NOMO-1 (cell line): Measurements from ENCODE around the gene MAP2K3.
"Not testable (repeated sequence)": the region's sequence is repeated elsewhere in the genome, so short reads cannot be mapped to it uniquely, and the experiment has no call there.

Source experiments
- DNase-seq, 2 experiments: peaks; one replicate each; lab custom pipeline; 2025; ENCODE audit not compliant: unreplicated experiment in 2 of 2; lab: John Stamatoyannopoulos, UW

MAP2K3 gene

DNA sequence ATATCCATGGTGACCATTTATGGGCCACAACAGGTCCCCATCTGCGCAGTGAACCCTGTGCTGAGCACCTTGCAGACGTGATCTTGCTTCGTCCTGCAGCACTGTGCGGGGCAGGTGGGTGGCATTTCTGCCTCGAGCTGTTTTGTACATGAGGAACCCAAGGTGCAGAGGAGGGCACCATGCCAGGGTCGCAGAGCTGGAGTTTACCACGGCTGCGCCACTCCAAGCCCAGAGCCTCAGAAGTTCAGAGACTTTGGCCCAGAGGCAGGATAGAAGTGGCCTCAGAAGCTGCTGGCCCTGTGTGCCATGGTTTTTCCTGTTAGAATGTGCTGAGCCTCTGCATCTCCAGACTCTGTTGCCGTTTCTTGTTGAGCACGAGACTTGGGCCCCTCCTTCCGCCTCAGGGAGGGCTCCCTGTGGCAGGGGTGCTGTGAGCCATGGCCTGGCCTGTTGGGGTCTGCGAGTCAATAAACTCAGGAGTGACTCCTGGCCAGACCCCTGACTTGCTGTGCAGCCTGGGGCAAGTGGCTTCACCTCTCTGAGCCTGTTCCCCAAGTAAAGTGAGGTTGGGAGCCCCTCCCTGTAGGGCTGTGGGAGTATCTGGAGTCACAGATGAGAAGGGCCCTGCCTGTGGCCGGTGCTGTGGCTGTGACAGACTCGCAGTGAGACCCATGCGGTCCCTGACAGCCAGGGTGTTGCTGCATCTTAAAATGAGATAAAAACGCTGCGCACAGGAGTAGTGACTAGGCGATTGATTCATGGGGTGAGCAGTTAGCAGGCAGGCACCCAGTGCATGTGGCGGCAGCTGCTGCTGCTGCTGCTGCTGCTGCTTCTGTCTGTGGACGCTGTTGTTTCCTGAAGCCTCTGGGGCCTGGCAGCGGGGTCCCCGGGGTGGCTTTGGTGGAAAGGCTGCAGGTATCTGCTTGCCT is 11.8 kb downstream of the MAP2K3 start:
- DNase-seq = no peak

DNA sequence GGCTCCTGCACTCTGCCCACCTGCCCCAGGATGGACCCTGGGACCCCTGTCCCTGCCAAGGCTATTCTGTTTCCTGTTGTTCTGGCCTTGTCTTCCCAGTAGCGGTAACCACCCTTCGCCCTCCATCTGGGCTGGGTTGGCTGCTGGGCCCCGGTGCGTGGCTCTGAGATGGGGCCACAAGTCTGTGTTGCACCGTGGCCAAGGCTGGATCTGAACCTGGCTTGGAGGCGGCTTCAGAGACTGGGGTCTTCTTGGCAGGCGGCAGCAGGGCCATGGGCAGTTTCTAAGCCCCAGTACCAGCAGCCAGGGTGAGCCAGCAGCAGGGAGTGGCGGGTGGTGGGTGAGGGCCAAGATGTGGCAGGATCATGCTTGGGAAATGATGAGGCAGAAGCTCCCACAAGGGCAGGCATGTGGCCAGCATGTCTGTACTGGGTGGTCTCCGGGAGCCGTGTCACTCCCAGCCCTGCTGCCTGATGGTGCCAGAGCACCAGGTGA is 12.6 kb downstream of the MAP2K3 start:
- DNase-seq = no peak

DNA sequence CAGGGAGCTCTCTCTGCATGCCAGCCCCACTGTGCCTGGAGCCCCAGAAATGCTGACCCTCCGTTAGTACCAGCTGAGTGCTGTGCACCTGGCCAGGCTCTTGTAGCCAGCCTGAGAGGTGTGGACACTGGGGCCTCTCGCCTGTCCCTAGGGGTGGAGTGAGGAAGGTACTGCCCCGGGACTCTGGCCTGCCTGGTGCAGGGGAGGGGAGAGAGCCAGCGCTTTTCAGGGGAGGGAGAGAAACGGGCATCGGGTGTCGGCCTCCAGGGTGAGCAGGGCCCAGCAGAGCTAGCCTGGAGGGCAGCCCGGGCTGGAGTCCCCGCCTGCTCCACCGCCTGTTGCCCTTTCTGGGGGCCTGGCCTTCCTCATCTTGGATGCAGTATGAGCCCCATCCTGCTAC is 13.1 kb downstream of the MAP2K3 start:
- no peak for DNase-seq

DNA sequence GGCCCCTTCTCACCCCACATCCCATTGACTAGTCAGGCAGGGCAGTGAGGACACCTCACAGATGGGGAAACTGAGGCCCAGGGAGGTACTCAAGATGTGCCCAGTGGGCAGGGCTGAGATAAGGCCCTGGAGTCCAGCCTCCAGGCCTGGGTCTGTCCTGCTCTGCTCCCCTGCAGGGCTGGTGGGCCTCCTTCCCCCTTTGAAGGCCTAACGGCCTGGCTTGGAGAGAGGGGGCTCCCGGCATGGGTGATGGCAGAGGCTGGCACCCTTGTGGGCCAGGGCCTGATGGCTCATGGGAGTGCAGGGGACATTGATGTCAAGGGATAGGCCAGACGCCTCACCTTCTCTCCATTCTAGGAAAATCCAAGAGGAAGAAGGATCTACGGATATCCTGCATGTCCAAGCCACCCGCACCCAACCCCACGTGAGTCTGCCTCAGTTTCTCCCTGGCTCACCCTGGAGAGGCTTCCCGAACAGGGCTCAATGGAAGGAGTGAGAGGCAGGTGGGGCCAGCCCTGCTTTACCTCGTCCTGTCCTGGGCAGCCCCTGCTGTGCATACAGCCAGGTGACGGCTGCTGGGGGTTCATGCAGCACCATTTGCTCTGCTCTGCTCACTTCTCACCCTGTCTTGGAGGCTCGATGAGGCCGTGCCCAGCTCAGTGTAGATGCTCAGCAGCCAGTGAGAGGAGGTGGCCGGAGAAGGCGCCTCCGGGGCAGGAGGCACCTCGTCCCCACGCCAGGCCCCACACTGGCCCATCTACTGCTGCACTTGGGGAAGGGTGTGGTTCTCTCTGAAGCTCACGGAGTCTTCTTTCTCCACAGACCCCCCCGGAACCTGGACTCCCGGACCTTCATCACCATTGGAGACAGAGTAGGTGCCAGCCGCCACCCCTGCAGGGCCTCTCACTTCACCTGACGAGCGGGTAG is 13.8 kb downstream of the MAP2K3 start:
- DNase-seq = no peak

DNA sequence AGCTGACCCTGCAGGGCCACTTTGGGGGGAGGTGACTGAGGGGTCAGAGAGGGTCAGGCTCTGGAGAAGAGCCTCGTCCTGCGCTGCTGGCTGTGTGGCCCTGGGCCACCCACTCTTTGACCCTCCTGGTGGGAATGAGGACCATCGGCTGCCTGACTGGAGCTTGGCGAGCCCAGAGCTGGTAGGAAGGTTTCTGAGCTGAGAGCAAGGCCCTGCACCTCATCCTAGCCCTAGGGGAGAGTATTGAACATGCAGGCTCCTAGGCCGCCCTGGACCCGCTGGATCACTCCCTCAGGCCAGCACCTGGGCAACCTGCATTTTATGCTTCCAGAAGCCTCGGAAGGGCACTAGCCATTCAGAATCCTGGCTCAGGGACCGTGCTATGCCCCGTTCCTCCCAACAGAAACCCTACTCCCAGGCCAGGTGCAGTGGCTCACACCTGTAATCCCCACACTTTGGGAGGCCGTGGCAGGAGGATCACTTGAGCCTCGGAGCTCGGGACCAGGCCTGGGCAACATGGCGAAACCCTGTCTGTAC is 14.5 kb downstream of the MAP2K3 start:
- DNase-seq = no peak

DNA sequence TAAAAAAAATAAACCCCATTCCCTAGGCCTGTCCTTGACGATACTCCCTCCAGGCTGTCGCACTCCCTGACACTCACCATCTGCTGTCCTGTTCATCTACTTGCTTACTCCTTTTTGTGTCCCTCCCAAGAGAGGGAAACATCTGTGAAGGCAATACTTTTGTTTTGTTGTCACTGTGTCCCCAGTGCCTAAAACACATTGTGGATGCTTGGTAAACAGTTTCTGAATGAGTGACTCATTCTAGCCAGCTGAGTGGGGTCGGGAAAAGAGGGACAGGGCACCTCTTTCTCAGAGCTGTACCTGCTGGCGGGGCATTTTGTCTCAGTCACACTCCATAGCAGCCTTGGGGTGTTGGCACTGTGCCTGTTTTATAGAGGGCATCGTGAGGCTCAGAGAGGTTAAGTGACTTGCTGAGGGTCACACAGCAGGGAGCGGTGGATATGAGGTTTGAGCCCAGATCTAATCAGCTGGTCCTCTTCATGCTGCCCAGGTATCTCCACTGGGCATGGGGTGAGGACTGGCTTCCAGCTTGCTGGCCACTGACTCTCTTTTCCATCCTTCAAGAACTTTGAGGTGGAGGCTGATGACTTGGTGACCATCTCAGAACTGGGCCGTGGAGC is 15.6 kb downstream of the MAP2K3 start:
- DNase-seq = no peak

DNA sequence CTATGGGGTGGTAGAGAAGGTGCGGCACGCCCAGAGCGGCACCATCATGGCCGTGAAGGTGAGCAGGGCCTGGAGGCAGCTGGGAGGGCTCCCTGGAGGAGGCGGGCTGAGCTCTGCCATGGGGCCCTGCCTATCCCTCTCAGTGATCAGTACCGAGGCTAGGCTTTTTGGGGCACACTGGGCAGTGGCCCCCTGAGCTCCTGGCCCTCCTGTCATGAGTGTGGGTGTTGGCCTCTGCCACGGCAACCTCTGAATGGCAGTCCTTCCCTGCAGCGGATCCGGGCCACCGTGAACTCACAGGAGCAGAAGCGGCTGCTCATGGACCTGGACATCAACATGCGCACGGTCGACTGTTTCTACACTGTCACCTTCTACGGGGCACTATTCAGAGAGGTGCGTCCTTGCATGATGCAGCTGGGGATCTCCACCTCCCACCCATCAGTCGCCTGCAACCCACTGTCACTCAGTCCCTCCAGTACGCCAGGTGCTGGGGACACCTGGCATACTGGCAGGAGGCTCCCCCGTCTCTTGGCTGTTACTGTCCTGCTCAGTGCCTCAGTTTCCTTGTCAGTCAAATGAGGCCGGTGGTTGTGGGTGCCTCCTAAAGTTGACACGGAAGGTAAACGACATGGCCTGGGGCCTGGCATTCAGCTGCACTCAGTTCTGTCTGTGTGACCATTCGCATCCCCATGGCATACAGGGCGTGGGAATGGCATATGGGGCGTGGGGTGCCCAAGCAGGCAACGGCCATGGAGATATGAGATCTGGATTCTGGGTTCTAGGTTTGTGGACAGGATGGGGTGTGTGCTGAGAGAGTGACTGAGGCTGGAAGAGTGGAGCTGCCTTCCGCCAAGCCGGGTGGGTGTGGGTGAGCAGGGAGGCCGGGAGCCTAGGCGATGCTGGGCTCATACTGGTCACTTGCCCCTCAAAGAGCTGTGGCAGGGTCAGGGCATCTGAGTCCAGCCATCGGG is 16.4 kb downstream of the MAP2K3 start:
- DNase-seq = no peak

DNA sequence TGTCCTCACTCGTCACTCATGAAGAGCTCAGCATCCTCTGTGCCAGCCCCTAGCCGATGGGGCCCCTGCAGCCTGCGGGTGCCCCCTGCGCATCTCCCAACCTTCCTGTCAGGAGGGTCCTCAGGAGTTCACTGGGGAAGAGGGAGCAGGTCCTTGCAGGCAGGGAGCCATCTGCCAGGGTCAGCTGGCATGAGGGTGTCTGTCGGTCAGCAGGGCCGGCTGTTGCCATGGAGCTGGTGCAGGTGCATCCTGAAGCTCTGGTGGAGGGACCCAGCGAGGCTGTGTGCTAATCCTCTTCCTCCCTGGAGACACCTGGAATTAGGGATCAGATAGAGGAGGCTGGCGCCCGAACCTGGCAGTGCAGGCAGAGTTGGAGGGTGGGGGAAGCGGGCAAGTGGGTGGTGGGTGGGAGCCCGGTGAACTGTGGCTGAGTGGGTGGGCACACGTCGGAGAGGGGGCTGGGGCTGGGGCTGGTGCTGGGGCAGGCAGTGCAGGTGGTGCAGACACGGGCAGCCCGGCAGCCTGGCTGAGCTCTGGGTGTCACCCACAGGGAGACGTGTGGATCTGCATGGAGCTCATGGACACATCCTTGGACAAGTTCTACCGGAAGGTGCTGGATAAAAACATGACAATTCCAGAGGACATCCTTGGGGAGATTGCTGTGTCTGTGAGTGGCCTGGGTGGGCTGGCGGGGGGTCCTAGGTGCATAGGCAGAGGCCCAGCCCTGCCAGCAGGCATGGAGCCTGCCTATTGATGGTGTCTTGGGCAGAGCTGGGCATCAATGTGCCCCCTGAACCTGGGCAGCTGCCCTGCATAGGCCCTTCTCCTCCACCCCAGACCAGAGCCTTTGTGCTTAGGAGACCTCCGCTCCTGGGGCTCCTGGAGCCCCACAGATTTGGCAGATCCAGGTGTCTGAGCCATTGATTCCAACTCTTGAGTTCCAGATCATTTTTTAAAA is 17.4 kb downstream of the MAP2K3 start:
- DNase-seq = no peak

DNA sequence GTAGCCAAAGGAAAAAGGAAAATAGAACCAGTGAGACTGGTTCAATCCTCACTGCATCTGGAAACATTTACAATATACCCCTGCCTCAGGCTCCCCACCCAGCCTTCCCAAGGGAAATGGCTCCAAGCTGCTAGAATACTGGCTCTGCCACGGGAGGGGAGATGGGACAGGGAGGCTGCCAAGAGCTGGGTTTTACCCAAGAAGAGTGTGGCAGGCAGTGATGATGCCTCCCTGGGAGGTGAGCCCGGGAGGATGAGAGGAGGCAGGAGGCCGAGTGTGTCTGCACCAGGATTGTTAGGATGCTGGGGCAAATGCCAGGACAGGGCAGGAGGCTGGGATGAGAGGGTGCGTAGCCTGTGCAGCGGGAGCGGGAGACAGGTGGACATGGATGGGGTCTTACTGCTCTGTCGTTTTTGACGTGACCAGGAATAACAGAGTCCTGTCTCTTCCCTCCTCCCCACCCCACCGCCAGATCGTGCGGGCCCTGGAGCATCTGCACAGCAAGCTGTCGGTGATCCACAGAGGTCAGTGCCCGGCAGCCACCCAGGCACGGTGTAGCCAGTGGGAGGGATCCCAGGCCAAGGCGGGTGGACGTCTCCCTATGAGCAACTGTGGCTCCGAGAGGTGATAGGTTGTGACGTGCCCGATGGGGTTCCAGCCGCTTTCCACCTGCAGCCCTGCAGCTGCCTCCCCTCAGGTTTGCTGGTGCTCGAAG is 18.4 kb downstream of the MAP2K3 start:
- no peak for DNase-seq

DNA sequence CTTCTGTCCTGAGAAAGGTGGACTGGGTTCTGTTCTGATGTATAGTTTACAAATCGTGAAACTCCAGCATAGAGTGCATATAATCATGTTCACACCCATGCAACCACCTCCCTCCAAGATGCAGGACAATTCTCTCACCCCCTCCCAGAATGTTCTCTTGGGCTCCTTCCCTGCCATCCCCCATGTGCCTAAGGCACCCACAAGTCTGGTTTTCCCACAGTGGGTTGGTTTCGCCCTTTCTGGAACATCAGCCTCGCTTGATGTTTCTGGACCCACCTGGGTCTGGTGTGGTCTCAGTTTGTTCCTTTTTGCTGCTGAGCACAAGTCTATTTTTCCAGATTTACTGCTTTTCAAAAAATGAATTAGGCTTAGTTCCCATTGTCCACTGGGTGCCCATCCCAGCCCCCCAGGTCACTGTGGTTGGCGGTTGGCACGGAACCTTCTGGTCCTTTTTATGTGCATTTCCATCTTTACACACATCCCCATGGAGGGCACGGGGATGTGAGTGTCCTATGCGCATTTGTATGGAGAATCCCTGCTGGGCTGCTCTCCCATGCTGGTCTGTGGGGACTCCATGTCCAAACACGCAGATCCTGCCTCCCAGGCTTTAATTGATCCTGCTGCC is 19.0 kb downstream of the MAP2K3 start:
- DNase-seq = no peak

DNA sequence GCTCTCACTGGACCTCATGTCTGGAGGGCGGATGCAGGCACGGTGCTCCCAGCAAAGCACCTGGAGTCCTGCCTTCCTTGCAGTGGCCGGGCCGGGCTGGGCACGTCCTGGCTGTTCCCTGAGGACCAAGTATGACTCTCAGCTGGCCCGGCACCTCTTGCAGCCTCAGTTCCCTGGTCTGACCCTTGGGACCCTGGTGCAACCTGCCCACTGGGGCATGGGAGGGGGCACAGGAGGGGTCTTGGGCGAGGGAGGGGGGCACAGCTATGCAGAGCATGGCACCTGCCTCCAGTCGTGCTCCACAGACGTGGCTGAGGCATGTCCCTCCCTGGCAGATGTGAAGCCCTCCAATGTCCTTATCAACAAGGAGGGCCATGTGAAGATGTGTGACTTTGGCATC is 19.6 kb downstream of the MAP2K3 start:
- no peak for DNase-seq

DNA sequence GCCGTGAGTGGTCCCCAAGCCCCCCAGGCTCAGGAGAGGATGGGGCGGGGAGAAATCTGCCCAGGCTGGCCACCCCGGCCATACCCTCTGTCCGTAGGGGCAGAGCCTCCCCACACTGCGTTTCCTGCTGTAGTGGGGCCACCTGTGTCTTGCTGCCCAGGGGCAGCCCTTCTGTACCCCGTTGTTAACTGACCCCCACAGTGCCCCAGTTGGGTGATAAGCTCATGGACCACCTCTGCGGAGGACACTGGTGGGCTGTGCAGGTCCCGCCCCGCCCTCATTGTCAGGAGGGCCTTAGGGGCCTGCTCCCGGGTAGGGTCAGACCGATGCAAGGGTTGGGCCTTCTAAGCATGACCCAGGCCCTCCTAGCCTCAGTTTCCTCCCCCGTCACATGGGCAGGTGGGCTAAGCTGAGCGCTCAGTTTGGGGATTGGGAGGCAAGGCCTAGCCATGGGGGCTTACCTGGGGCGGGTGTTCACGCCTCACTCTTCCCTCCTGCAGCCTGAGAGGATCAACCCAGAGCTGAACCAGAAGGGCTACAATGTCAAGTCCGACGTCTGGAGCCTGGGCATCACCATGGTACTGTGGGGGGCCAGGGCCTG is 20.1 kb downstream of the MAP2K3 start:
- not testable (repeated sequence) for DNase-seq

DNA sequence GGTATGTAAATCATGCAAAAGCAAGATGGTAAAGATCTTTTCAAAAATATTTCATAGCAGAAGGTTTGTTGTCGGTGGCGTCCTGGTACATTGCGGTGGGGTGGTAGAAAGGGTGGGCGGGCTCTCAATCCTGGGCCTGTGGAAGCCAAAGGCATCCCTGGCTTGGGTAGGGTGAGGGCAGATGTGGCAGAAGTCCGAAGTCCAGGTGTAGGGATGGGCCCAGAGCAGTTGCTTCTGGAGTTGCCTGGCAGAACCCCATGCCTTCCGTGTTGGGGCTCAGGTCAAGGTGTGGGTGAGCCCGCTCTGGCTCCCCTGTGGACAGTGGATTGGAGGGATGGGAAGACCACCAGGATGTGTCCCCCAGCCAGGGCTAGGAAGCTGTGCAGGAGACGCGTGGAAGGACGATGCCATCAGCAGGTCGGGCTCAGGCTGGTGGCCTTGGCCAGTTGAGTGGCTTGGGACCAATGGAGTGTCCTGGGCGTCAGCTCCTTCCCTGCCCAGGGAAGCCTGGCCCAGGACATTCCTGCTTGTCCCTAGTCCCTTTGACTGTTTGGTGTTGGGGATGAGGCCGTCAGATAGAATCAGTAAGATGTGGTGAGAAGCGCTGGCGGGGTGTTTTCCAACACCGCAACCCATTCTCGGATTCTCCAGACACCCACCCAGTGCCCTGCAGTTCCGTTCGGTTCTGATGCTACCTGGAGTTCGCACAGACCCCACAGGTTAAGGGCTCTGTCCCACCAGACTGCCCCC is 21.1 kb downstream of the MAP2K3 start:
- not testable (repeated sequence) for DNase-seq

DNA sequence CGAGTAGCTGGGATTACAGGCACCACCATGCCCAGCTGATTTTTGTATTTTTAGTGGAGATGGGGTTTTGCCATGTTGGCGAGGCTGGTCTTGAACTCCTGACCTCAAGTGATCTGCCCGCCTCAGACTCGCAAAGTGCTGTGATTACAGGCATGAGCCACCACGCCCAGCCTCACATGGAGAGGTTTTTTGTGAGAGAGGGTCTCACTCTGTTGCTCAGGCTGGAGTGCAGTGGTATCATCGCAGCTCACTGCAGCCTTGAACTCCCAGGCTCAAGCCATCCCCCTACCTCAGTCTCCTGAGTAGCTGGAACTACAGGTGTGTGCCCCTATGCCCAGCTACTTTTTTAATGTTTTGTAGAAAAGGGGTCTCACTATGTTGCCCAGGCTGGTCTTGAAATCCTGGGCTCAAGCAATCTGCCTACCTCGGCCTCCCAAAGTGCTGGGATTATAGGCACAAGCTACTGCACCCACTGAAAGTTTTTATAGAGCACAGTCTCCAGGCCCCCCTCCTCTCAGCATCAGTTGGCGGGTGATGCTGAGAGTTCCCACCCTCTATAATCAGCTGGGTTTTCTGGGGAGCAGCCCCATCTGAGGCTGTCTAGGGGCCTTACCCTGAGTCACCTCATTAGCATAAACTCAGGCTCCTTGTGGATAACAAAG is 22.2 kb downstream of the MAP2K3 start:
- not testable (repeated sequence) for DNase-seq

DNA sequence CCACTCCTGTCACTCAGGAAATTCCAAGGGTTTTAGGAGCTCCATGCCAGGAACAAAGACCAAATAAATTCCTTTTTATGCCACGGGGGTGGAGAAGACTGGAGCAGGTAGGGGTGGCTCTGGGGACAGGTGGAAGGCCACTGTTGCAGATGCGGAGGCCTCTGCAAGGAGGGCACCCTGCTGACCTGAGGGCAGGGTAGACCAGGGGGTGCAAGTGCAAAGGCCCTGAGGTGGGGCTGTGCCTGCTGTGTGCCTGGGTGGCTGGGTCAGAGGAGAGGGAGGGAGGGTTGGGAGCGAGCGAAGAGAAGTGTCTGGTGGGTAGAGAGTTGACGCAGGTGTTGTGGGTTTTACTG is 22.7 kb downstream of the MAP2K3 start:
- not testable (repeated sequence) for DNase-seq

DNA sequence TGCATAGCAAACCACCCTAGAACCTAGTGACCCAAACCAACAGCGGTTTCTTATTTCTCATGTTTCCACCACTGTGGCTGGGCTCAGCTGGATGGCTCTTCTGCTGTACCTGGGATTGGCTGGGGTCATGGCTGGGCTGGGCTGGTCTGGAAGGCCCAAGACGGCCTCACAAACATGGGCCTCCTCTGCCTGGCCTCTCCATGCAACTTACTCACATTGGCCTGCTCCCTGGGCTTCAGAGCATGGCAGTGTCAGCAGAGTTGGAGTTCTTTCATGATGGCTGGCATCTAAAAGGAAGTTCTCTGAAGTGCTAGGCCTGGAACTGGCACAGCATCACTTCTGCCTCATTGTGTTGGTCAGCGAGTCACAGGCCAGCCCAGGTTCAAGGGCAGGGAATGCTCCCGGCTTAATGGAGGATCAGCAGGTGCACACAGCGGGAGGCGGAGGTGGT is 24.4 kb downstream of the MAP2K3 start:
- not testable (repeated sequence) for DNase-seq
